GM12878 (cell line): ENCODE results near the gene LILRB4. TPM values are rescaled to one million over a fixed set of nuclear protein-coding genes. Genes with fewer than 3 reads are reported as not detected.

Experiments used
- BACH1 ChIP-seq: fragments of 450-650 bp; IDR thresholded peaks from 2 replicates; pipeline ENCODE4 v1.6.1; 2017; ENCODE audit warnings: mild to moderate bottlenecking, borderline replicate concordance
- BMI1 ChIP-seq: fragments of 450-650 bp; IDR thresholded peaks from 2 replicates; pipeline ENCODE4 v1.6.1; 2016; ENCODE audit warnings: mild to moderate bottlenecking, moderate library complexity, borderline replicate concordance
- CHD4 ChIP-seq: fragments of 200-600 bp; sonication (generic); IDR thresholded peaks from 2 replicates; pipeline ENCODE4 v1.6.1; 2016; ENCODE audit warnings: mild to moderate bottlenecking
- FOS ChIP-seq: IDR thresholded peaks from 3 replicates; pipeline ENCODE4 v1.6.1; 2011; ENCODE audit warnings: borderline replicate concordance; ENCODE audit not compliant: insufficient read length; ENCODE audit errors: extremely low read depth
- GABPA ChIP-seq: IDR thresholded peaks from 2 replicates; pipeline ENCODE4 v1.6.1; 2014; ENCODE audit warnings: antibody characterized with exemption, low read depth, mild to moderate bottlenecking, inconsistent platforms
- IKZF2 ChIP-seq, 2 experiments: fragments of 450-650 bp; IDR thresholded peaks; 2 replicates each; pipeline ENCODE4 v1.6.1; 2017; ENCODE audit warnings: mild to moderate bottlenecking in 2 of 2, moderate library complexity in 2 of 2
- JUNB ChIP-seq: IDR thresholded peaks from 2 replicates; pipeline ENCODE4 v1.6.1; 2016; ENCODE audit warnings: antibody characterized with exemption, mild to moderate bottlenecking
- MEF2A ChIP-seq: IDR thresholded peaks from 2 replicates; pipeline ENCODE4 v1.6.1; 2011; ENCODE audit warnings: low read depth, mild to moderate bottlenecking, low read length, moderate library complexity; ENCODE audit not compliant: insufficient read depth
- NR2C2 ChIP-seq: IDR thresholded peaks from 2 replicates; pipeline ENCODE4 v1.6.1; 2011; ENCODE audit warnings: borderline replicate concordance, low read depth; ENCODE audit not compliant: control insufficient read depth, insufficient read length
- RAD21 ChIP-seq: IDR thresholded peaks from 2 replicates; pipeline ENCODE4 v1.6.1; 2011; ENCODE audit warnings: mild to moderate bottlenecking, low read depth, low read length, moderate library complexity; ENCODE audit not compliant: insufficient read depth
- SPI1 ChIP-seq: IDR thresholded peaks from 2 replicates; pipeline ENCODE4 v1.6.1; 2011; ENCODE audit warnings: low read depth, mild to moderate bottlenecking, low read length, moderate library complexity, borderline replicate concordance; ENCODE audit not compliant: insufficient read depth
- SUPT20H ChIP-seq: IDR thresholded peaks from 2 replicates; pipeline ENCODE4 v1.6.1; 2011; ENCODE audit warnings: low read depth, mild to moderate bottlenecking, low read length, moderate library complexity, borderline replicate concordance; ENCODE audit not compliant: control insufficient read depth
- TCF7 ChIP-seq: IDR thresholded peaks from 2 replicates; pipeline ENCODE4 v1.6.1; 2014; ENCODE audit warnings: antibody characterized with exemption, borderline replicate concordance
- ZNF207 ChIP-seq: fragments of 450-650 bp; IDR thresholded peaks from 2 replicates; pipeline ENCODE4 v1.6.1; 2014; ENCODE audit warnings: antibody characterized with exemption, mild to moderate bottlenecking, borderline replicate concordance
- ZZZ3 ChIP-seq: IDR thresholded peaks from 2 replicates; pipeline ENCODE4 v1.6.1; 2011; ENCODE audit warnings: low read depth; ENCODE audit not compliant: control insufficient read depth, insufficient read length
- polyA plus RNA-seq, 11 experiments: library from polyadenylated mRNA; depleted of rRNA in 4 of 11; unstranded in 6 of 11; stranded (reverse) in 5 of 11; fragments of >200 nt; fragmentation: Nextera tagmentation in 4 of 11; fragmentation: Illumina TruSeq in 1 of 11; extraction: Ambion mirVana in 4 of 11; extraction: Trizol in 1 of 11; gene quantifications; 1 replicate in 1 of 11; 2 replicates in 10 of 11; pipeline versions ENCODE4 v1.2.1 to v1.2.3, GENCODE V29; 2011 to 2016; ENCODE audit warnings: inconsistent platforms in 2 of 11, missing spikeins in 2 of 11, low read depth in 1 of 11
- total RNA-seq, 4 experiments: library from RNA; depleted of rRNA in 3 of 4; stranded (reverse); fragments of >200 nt in 3 of 4; fragmentation: Illumina TruSeq in 1 of 4; extraction: Trizol in 1 of 4; gene quantifications; 2 replicates each; pipeline versions ENCODE4 v1.2.1 to v1.2.3, GENCODE V29; 2013 to 2021
- TF ChIP-seq, protein P1 (sequence below): fragments of 450-650 bp; IDR thresholded peaks from 2 replicates; pipeline ENCODE4 v1.6.1; 2018; ENCODE audit warnings: mild to moderate bottlenecking, low read depth, moderate library complexity; ENCODE audit not compliant: partially characterized antibody
- TF ChIP-seq, protein P2 (sequence below): fragments of 150-350 bp; IDR thresholded peaks from 2 replicates; pipeline ENCODE4 v1.6.1; 2014; ENCODE audit warnings: mild to moderate bottlenecking, low read depth, low read length
- TF ChIP-seq, protein P3 (sequence below): IDR thresholded peaks from 2 replicates; pipeline ENCODE4 v1.6.1; 2012; ENCODE audit warnings: improper control_type of control experiment, low read depth, low read length; ENCODE audit not compliant: insufficient replicate concordance

LILRB4 gene
- total and polyA plus RNA-seq, 10 of the 15 experiments (the other 5 are each of a cell fraction or from before 2014, with no cell fraction given), result 2.0 to 39.8 (median 16.0) TPM

DNA sequence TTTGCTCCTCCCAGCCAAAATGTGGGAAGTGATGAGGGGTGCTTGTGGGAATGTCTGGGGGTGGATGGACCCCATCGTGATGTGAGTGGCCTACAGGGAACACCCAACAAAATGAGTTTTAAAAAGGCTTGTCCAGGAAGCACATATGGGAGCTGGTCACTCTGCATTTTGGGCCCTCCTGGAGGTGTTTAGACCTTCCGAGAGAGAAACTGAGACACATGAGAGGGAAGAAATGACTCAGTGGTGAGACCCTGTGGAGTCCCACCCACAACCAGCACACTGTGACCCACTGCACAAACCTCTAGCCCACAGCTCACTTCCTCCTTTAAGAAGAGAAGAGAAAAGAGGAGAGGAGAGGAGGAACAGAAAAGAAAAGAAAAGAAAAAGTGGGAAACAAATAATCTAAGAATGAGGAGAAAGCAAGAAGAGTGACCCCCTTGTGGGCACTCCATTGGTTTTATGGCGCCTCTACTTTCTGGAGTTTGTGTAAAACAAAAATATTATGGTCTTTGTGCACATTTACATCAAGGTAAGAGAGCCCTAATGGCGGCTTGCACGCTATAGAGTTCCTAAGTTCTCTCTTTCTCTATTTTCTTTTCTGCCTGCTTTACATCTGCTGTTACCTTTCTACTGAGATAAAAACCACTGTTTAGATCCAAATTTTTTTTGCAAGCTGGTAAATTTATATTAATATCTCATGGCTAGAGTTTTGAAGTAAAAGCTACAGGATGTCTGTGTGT is 45.8 kb upstream of the LILRB4 start (continued):
- TF ChIP-seq, protein P1, sequence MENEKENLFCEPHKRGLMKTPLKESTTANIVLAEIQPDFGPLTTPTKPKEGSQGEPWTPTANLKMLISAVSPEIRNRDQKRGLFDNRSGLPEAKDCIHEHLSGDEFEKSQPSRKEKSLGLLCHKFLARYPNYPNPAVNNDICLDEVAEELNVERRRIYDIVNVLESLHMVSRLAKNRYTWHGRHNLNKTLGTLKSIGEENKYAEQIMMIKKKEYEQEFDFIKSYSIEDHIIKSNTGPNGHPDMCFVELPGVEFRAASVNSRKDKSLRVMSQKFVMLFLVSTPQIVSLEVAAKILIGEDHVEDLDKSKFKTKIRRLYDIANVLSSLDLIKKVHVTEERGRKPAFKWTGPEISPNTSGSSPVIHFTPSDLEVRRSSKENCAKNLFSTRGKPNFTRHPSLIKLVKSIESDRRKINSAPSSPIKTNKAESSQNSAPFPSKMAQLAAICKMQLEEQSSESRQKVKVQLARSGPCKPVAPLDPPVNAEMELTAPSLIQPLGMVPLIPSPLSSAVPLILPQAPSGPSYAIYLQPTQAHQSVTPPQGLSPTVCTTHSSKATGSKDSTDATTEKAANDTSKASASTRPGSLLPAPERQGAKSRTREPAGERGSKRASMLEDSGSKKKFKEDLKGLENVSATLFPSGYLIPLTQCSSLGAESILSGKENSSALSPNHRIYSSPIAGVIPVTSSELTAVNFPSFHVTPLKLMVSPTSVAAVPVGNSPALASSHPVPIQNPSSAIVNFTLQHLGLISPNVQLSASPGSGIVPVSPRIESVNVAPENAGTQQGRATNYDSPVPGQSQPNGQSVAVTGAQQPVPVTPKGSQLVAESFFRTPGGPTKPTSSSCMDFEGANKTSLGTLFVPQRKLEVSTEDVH, result no peak
- TF ChIP-seq, protein P2, sequence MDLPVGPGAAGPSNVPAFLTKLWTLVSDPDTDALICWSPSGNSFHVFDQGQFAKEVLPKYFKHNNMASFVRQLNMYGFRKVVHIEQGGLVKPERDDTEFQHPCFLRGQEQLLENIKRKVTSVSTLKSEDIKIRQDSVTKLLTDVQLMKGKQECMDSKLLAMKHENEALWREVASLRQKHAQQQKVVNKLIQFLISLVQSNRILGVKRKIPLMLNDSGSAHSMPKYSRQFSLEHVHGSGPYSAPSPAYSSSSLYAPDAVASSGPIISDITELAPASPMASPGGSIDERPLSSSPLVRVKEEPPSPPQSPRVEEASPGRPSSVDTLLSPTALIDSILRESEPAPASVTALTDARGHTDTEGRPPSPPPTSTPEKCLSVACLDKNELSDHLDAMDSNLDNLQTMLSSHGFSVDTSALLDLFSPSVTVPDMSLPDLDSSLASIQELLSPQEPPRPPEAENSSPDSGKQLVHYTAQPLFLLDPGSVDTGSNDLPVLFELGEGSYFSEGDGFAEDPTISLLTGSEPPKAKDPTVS, result no peak
- TF ChIP-seq ZNF207 (no peak), JUNB (peak; percentile 92), SPI1 (peak; percentile 95), BMI1 (peak; percentile 72), GABPA (peak; percentile 40), BACH1 (peak; percentile 95), SUPT20H (no peak), NR2C2 (no peak), TCF7 (no peak), RAD21 (0 out of 2 replicates have a peak, but pooled peaks have one; percentile 5), FOS (no peak), MEF2A (peak; percentile 70), CHD4 (no peak), IKZF2 (IDR thresholded peaks at IDR 0.05) (peak; percentile 96; a peak in 3 of 4 replicates), ZZZ3 (no peak)
- TF ChIP-seq, protein P3, sequence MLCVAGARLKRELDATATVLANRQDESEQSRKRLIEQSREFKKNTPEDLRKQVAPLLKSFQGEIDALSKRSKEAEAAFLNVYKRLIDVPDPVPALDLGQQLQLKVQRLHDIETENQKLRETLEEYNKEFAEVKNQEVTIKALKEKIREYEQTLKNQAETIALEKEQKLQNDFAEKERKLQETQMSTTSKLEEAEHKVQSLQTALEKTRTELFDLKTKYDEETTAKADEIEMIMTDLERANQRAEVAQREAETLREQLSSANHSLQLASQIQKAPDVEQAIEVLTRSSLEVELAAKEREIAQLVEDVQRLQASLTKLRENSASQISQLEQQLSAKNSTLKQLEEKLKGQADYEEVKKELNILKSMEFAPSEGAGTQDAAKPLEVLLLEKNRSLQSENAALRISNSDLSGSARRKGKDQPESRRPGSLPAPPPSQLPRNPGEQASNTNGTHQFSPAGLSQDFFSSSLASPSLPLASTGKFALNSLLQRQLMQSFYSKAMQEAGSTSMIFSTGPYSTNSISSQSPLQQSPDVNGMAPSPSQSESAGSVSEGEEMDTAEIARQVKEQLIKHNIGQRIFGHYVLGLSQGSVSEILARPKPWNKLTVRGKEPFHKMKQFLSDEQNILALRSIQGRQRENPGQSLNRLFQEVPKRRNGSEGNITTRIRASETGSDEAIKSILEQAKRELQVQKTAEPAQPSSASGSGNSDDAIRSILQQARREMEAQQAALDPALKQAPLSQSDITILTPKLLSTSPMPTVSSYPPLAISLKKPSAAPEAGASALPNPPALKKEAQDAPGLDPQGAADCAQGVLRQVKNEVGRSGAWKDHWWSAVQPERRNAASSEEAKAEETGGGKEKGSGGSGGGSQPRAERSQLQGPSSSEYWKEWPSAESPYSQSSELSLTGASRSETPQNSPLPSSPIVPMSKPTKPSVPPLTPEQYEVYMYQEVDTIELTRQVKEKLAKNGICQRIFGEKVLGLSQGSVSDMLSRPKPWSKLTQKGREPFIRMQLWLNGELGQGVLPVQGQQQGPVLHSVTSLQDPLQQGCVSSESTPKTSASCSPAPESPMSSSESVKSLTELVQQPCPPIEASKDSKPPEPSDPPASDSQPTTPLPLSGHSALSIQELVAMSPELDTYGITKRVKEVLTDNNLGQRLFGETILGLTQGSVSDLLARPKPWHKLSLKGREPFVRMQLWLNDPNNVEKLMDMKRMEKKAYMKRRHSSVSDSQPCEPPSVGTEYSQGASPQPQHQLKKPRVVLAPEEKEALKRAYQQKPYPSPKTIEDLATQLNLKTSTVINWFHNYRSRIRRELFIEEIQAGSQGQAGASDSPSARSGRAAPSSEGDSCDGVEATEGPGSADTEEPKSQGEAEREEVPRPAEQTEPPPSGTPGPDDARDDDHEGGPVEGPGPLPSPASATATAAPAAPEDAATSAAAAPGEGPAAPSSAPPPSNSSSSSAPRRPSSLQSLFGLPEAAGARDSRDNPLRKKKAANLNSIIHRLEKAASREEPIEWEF, result peak; percentile 73
